Mesendoderm (in vitro differentiated cells): ENCODE data around the gene BPIFA2.

Experiments
- DNase-seq: peaks from one replicate; pipeline ENCODE4 v3.0.0; 2013
- H2AK5ac ChIP-seq: 2 replicates; pipeline ENCODE4 v1.6.1; 2013; ENCODE audit warnings: low read length, inconsistent platforms
- H2BK120ac ChIP-seq: 2 replicates; pipeline ENCODE4 v1.6.1; 2013; ENCODE audit warnings: low read depth, mild to moderate bottlenecking, low read length, moderate library complexity, mixed read lengths
- H2BK15ac ChIP-seq: replicated peaks from 2 replicates; pipeline ENCODE4 v1.6.1; 2013; ENCODE audit warnings: low read depth, mild to moderate bottlenecking, moderate library complexity
- H2BK5ac ChIP-seq: 2 replicates; pipeline ENCODE4 v1.6.1; 2013; ENCODE audit warnings: low read length, inconsistent platforms
- H3K18ac ChIP-seq: 2 replicates; pipeline ENCODE4 v1.6.1; 2013; ENCODE audit warnings: mild to moderate bottlenecking, low read length, mixed read lengths
- H3K23ac ChIP-seq: one replicate; pipeline ENCODE4 v1.6.1; 2013; ENCODE audit warnings: low read length
- H3K27ac ChIP-seq: 2 replicates; pipeline ENCODE4 v1.5.1; 2013; ENCODE audit warnings: low read depth, mild to moderate bottlenecking, inconsistent platforms, low read length, moderate library complexity
- H3K27me3 ChIP-seq: 2 replicates; pipeline ENCODE4 v1.6.1; 2013; ENCODE audit warnings: low read length, control low read depth, mild to moderate bottlenecking, inconsistent platforms; ENCODE audit not compliant: insufficient read depth, poor library complexity
- H3K36me3 ChIP-seq: 2 replicates; pipeline ENCODE4 v1.6.1; 2013; ENCODE audit warnings: low read length, inconsistent platforms; ENCODE audit not compliant: control insufficient read depth, insufficient read depth
- H3K4ac ChIP-seq: one replicate; pipeline ENCODE4 v1.6.1; 2013; ENCODE audit warnings: low read depth, mild to moderate bottlenecking, low read length, moderate library complexity
- H3K4me1 ChIP-seq: 2 replicates; pipeline ENCODE4 v1.6.1; 2013; ENCODE audit warnings: low read depth, low read length, inconsistent platforms; ENCODE audit not compliant: control insufficient read depth
- H3K4me2 ChIP-seq: 2 replicates; pipeline ENCODE4 v1.6.1; 2013; ENCODE audit warnings: low read length
- H3K4me3 ChIP-seq: 2 replicates; pipeline ENCODE4 v1.5.1; 2013; ENCODE audit warnings: mild to moderate bottlenecking, low read length
- H3K56ac ChIP-seq: one replicate; pipeline ENCODE4 v1.6.1; 2013; ENCODE audit warnings: low read length
- H3K79me1 ChIP-seq: 2 replicates; pipeline ENCODE4 v1.6.1; 2013; ENCODE audit warnings: low read length, inconsistent platforms
- H3K79me2 ChIP-seq: 2 replicates; pipeline ENCODE4 v1.6.1; 2013; ENCODE audit warnings: mild to moderate bottlenecking, low read length; ENCODE audit not compliant: control insufficient read depth, insufficient read depth
- H3K9ac ChIP-seq: 2 replicates; pipeline ENCODE4 v1.6.1; 2013; ENCODE audit warnings: low read length, inconsistent platforms
- H4K5ac ChIP-seq: one replicate; pipeline ENCODE4 v1.6.1; 2013; ENCODE audit warnings: low read length
- H4K8ac ChIP-seq: one replicate; pipeline ENCODE4 v1.6.1; 2013; ENCODE audit warnings: low read depth, mild to moderate bottlenecking, control low read depth, low read length, moderate library complexity
- WGBS: extraction: QIAGEN DNeasy Blood & Tissue Kit; methylation state at CpG from one replicate; pipeline ENCODE4 v1.1.7; 2013; ENCODE audit warnings: low lambda C conversion rate, missing lambda C conversion rate; ENCODE audit not compliant: insufficient coverage; ENCODE audit errors: extremely low coverage; 5-methylcytosine and 5-hydroxymethylcytosine counted together

BPIFA2 gene

DNA sequence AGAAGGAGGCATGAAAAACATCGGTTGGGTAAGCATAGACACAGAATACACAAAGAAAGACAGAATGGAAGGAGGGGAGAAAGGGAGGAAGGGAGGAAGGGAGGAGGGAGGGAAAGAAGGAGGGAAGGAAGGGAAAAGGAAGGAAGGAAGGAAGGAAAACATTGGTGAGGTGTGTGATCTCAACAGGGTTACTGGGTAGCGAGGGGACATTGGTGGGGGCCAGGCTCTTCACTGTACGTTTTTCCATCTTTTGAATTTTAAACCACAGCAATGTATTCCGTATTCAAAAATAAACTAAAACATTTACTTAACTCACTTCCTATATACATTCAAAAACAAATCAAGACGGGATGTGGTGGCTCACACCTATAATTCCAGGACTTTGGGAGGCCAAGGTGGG is 20.7 kb upstream of the BPIFA2 start:
- no peaks in the 10 kb centered on the region for H3K4me1 ChIP-seq
- no peaks in the 10 kb centered on the region for H3K27me3 ChIP-seq
- DNase-seq, result no peak
- WGBS, result 100% methylated on average over 1 of the region's 5 CpGs
- no peak overlapping the region for H3K4ac ChIP-seq
- H2BK15ac ChIP-seq, result no peak overlapping the region
- H3K79me1 ChIP-seq, result no peaks in the 10 kb centered on the region
- no peak overlapping the region for H3K18ac ChIP-seq
- H3K4me3 ChIP-seq, result no peak overlapping the region
- H3K56ac ChIP-seq, result no peak overlapping the region
- H3K9ac ChIP-seq, result no peak overlapping the region
- H3K4me2 ChIP-seq, result no peak overlapping the region
- no peak overlapping the region for H4K5ac ChIP-seq
- H3K27ac ChIP-seq, result no peak overlapping the region
- no peak overlapping the region for H3K23ac ChIP-seq
- no peak overlapping the region for H2AK5ac ChIP-seq
- no peaks in the 10 kb centered on the region for H3K36me3 ChIP-seq
- H2BK120ac ChIP-seq, result no peak overlapping the region
- H3K79me2 ChIP-seq, result no peaks in the 10 kb centered on the region
- no peak overlapping the region for H2BK5ac ChIP-seq
- no peak overlapping the region for H4K8ac ChIP-seq

- Histone ChIP-seq H3K56ac (no peak overlapping the region), H3K23ac (no peak overlapping the region), H3K27me3 (no peaks in the 10 kb centered on the region), H3K27ac (no peak overlapping the region), H3K4me2 (no peak overlapping the region), H3K36me3 (no peaks in the 10 kb centered on the region), H2BK120ac (no peak overlapping the region), H3K4ac (no peak overlapping the region), H4K5ac (no peak overlapping the region), H2AK5ac (no peak overlapping the region), H3K79me1 (no peaks in the 10 kb centered on the region), H2BK15ac (no peak overlapping the region), H4K8ac (no peak overlapping the region), H2BK5ac (no peak overlapping the region), H3K4me3 (no peak overlapping the region), H3K79me2 (no peaks in the 10 kb centered on the region), H3K9ac (no peak overlapping the region), H3K18ac (no peak overlapping the region), H3K4me1 (no peaks in the 10 kb centered on the region)
- no peak for DNase-seq
- no CpG with 5 or more reads among the region's 4 CpGs for WGBS
Measured at GRCh38 chr20:33148040-33148439, 19.9 kb upstream of the BPIFA2 start.

DNA sequence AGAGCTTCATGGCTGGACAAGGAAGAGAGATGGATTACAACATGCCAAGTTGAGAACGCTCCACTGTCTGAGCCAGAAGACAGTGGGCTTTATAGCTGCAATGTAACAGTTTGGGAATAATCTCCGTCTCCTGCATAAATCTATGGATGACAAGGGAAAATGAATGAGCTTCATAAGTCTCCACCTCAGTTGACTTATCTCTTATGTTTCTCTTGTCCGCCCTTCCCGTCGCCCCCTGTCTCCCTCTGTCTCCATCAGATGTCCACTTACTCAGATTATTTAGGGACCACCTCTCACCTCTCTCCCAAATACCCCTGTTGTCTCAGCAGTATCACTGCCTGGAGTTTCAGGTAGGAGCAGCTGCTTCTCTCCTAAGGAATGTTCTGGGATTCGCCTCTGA is 13.7 kb upstream of the BPIFA2 start:
- H3K36me3 ChIP-seq, result no peaks in the 10 kb centered on the region
- no peak overlapping the region for H3K56ac ChIP-seq
- no peak overlapping the region for H4K8ac ChIP-seq
- H3K4me2 ChIP-seq, result no peak overlapping the region
- H2BK15ac ChIP-seq, result no peak overlapping the region
- no peak overlapping the region for H3K4me3 ChIP-seq
- H3K4ac ChIP-seq, result no peak overlapping the region
- no peaks in the 10 kb centered on the region for H3K4me1 ChIP-seq
- H3K18ac ChIP-seq, result no peak overlapping the region
- no peak for DNase-seq
- H3K23ac ChIP-seq, result no peak overlapping the region
- no peak overlapping the region for H2AK5ac ChIP-seq
- H3K79me2 ChIP-seq, result no peaks in the 10 kb centered on the region
- no peaks in the 10 kb centered on the region for H3K27me3 ChIP-seq
- no peaks in the 10 kb centered on the region for H3K79me1 ChIP-seq
- no CpG with 5 or more reads among the region's 6 CpGs for WGBS
- H4K5ac ChIP-seq, result no peak overlapping the region
- no peak overlapping the region for H3K9ac ChIP-seq
- no peak overlapping the region for H3K27ac ChIP-seq
- no peak overlapping the region for H2BK5ac ChIP-seq
- H2BK120ac ChIP-seq, result no peak overlapping the region

DNA sequence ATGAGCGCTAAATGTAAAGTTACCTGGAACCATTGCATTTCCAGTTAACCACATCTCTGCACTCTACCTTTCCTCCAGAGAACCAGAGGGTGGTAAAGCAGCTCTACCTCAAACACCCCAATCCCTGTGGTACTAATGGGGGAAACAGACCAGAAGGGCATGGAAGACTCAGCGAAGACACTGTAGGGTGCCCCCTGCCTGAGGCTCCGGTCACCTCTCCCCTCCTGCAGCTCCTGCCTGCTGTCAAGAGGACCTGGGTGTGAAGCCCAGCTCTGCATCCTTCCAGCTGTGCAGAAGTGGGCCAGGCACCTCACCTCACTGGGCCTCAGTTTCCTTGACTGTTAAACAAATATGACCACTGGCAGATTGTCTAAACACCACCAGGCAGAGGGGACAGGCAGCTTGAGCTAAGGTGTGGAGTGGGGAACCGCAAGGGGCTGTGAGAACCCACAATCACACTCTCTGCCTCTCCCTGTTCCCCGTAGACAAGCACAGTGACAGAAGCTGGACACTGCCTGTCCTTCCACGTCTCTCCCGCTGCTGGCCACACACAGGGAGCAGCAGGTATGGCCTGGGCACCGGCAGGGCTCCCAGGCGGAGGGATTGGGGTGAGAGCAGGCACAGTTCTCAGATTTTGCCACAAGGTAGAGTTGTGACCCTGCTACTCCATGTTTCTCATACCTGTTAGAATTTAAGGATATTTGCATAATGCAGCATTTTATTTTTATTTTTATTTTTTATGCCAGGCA is 9.1 kb upstream of the BPIFA2 start:
- Histone ChIP-seq H3K23ac (no peak overlapping the region), H3K36me3 (no peaks in the 10 kb centered on the region), H3K4me3 (no peak overlapping the region), H2BK120ac (no peak overlapping the region), H3K56ac (no peak overlapping the region), H2BK15ac (no peak overlapping the region), H4K5ac (no peak overlapping the region), H3K4ac (no peak overlapping the region), H2AK5ac (no peak overlapping the region), H3K79me1 (no peaks in the 10 kb centered on the region), H3K27me3 (no peaks in the 10 kb centered on the region), H3K9ac (no peak overlapping the region), H4K8ac (no peak overlapping the region), H3K27ac (no peak overlapping the region), H3K18ac (no peak overlapping the region), H3K4me2 (no peak overlapping the region), H2BK5ac (no peak overlapping the region), H3K4me1 (no peaks in the 10 kb centered on the region), H3K79me2 (no peaks in the 10 kb centered on the region)
- WGBS, result no CpG with 5 or more reads among the region's 9 CpGs
- DNase-seq, result no peak

DNA sequence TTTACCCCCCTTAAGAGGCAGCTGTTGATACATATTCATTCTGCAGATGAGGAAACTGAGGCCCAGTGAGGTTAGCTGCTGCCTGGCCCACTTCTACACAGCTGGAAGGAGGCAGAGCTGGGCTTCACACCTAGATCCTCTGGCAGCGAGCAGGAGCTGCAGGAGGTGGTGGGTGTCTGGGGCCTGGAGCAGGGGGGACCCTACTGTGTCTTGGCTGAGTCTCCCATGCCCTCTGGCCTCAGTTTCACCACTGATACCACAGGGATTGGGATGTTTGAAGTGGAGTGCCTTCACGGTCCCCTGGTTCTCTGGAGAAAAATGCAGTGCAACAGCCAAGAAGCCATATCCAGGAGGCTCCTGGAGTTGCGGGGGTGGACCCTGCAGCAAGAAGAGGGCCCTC is 8.2 kb upstream of the BPIFA2 start:
- no peaks in the 10 kb centered on the region for H3K79me1 ChIP-seq
- no peak overlapping the region for H3K23ac ChIP-seq
- H3K27me3 ChIP-seq, result no peaks in the 10 kb centered on the region
- no peak overlapping the region for H2AK5ac ChIP-seq
- H3K18ac ChIP-seq, result no peak overlapping the region
- no peak overlapping the region for H2BK5ac ChIP-seq
- no peak overlapping the region for H4K5ac ChIP-seq
- H3K9ac ChIP-seq, result no peak overlapping the region
- H3K79me2 ChIP-seq, result no peaks in the 10 kb centered on the region
- H3K36me3 ChIP-seq, result no peaks in the 10 kb centered on the region
- H3K4me2 ChIP-seq, result no peak overlapping the region
- H3K4me1 ChIP-seq, result no peaks in the 10 kb centered on the region
- no peak overlapping the region for H3K4ac ChIP-seq
- H2BK15ac ChIP-seq, result no peak overlapping the region
- no peak overlapping the region for H4K8ac ChIP-seq
- WGBS, result no CpG with 5 or more reads among the region's 3 CpGs
- no peak overlapping the region for H2BK120ac ChIP-seq
- no peak for DNase-seq
- no peak overlapping the region for H3K56ac ChIP-seq
- no peak overlapping the region for H3K4me3 ChIP-seq
- H3K27ac ChIP-seq, result no peak overlapping the region

DNA sequence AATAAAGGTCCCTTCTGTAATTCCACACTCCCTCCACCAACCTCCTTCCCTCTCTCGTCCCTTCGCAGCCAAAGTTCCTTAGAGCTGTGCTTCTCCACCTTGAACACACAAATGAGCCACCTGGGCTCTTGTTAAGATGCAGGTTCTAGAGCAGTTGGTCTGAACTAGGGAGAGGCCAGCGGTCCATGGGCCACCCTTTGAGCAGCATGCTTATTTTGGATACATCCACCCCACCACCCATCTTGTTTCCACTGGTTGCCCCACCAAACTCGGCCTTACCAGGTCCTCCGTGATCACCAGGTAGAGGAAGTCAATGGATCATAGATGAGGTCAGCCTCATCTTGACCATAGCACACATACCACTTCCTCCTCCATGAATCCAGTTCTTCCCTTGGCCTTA is 7.3 kb upstream of the BPIFA2 start:
- Histone ChIP-seq H3K4me1 (no peaks in the 10 kb centered on the region), H2BK120ac (no peak overlapping the region), H3K56ac (no peak overlapping the region), H4K8ac (no peak overlapping the region), H4K5ac (no peak overlapping the region), H2BK15ac (no peak overlapping the region), H3K79me1 (no peaks in the 10 kb centered on the region), H3K36me3 (no peaks in the 10 kb centered on the region), H3K4me3 (no peak overlapping the region), H3K4ac (no peak overlapping the region), H3K9ac (no peak overlapping the region), H2BK5ac (no peak overlapping the region), H3K23ac (no peak overlapping the region), H3K27ac (no peak overlapping the region), H2AK5ac (no peak overlapping the region), H3K79me2 (no peaks in the 10 kb centered on the region), H3K18ac (no peak overlapping the region), H3K27me3 (no peaks in the 10 kb centered on the region), H3K4me2 (no peak overlapping the region)
- no peak for DNase-seq
- no CpG with 5 or more reads among the region's 5 CpGs for WGBS
